Measurements from ENCODE around the gene PRKCE. TPM values are rescaled to one million over a fixed set of nuclear protein-coding genes. Genes with fewer than 3 reads are reported as not detected.

Gene PRKCE
- total and polyA plus RNA-seq, 11 donors = 4.1 to 22.3 (median 16.2) TPM

DNA sequence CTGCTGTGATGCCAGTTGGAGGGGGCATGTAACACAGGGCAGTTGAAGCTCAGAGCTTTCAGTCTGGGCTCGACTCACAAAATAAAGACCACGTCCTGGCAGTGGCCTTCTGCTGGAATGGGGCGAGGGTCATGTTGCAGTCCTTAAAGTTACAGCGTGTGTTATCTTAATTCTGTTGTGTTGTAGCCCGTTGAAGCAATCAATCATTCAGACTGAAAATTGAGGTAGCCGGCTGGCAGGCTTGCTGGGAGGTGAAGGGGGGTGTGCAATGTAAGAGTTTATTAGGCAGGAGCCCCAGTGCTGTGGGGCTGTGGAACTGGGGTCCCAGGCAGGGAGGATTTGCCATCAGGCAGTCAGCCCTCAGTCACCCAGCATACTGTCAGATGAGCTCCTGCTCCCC is 508.9 kb downstream of the PRKCE start:
- H3K36me3 ChIP-seq = peaks cover 0 to 14% (median 3%) of the 10 kb centered on the region in 9 donors
- intact Hi-C loops (cut with DNase I) = no loop called here
- ATAC-seq (no peak), DNase-seq (no peak)
- H3K27ac ChIP-seq = no peak overlapping the region
- no peaks in the 10 kb centered on the region for H3K27me3 ChIP-seq
- WGBS, 4 donors = 74 to 91% (median 80%) methylated on average over 6 of the region's 6 CpGs
- no peak for TF ChIP-seq POLR2A (IDR thresholded peaks at IDR 0.05)
- TF ChIP-seq, protein P1, sequence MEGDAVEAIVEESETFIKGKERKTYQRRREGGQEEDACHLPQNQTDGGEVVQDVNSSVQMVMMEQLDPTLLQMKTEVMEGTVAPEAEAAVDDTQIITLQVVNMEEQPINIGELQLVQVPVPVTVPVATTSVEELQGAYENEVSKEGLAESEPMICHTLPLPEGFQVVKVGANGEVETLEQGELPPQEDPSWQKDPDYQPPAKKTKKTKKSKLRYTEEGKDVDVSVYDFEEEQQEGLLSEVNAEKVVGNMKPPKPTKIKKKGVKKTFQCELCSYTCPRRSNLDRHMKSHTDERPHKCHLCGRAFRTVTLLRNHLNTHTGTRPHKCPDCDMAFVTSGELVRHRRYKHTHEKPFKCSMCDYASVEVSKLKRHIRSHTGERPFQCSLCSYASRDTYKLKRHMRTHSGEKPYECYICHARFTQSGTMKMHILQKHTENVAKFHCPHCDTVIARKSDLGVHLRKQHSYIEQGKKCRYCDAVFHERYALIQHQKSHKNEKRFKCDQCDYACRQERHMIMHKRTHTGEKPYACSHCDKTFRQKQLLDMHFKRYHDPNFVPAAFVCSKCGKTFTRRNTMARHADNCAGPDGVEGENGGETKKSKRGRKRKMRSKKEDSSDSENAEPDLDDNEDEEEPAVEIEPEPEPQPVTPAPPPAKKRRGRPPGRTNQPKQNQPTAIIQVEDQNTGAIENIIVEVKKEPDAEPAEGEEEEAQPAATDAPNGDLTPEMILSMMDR (IDR thresholded peaks at IDR 0.05) = no peak
- no peaks in the 10 kb centered on the region for H3K9me3 ChIP-seq
- peaks cover 5 to 59% (median 41%) of the 10 kb centered on the region in 12 donors for H3K4me1 ChIP-seq
- no peak overlapping the region for H3K4me3 ChIP-seq

DNA sequence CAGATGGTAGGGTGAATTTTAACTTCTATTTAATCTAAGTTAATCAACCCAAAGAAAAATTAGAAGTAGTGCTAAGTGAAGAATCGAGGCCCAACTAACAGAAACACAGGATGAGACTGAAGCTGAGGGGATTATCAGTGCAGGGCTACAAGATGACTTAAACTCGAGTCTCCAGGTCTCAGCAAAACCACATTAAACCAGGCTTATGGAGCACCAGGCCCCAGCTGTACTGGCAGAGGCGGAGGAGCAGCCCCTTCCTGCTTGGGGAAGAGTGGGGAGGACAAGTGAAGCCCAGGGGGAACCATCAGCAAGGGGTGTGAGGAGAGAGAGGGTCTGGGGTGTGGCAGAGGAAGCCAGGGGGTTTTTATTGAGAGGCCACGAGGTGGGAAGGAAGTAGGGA is 509.8 kb downstream of the PRKCE start:
- no peak for ATAC-seq
- peaks cover 5 to 63% (median 46%) of the 10 kb centered on the region in 12 donors for H3K4me1 ChIP-seq

DNA sequence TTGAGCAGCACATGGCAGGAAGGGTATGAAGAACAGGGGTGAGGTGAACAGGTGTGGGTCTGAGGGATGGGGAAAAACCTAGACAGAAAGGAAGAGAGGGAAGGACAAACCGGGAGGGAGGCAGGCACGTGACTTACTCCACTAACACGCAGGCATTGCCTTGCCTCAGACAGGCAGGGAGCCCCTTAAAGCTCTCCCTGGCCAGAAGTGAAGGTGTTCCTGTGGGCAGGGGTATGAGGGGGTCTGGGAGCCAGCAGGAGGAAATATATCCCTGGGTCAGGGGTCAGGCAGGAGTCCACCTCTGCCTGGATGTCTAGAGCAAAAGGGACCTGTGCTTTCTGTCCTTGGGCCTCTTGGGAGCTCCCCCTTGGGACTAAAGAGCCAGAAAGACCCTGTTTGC is 510.4 kb downstream of the PRKCE start:
- 68 to 81% (median 76%) methylated on average over 3 of the region's 3 CpGs for WGBS, 4 donors
- ATAC-seq = no peak
- H3K36me3 ChIP-seq = peaks cover 0 to 14% (median 3%) of the 10 kb centered on the region in 9 donors
- H3K27me3 ChIP-seq = no peaks in the 10 kb centered on the region
- intact Hi-C loops (cut with DNase I) = no loop called here
- TF ChIP-seq POLR2A (IDR thresholded peaks at IDR 0.05) = no peak
- TF ChIP-seq, protein P1 (IDR thresholded peaks at IDR 0.05) = no peak
- peaks cover 5 to 58% (median 44%) of the 10 kb centered on the region in 12 donors for H3K4me1 ChIP-seq
- no peaks in the 10 kb centered on the region for H3K9me3 ChIP-seq
- no peak for DNase-seq
- H3K27ac ChIP-seq = peak overlapping the region in 2 of 12 donors; percentile 31 to 61
- H3K4me3 ChIP-seq = no peak overlapping the region

More for the DNA sequence above, 509.8 kb downstream of the PRKCE start:
- no peak for DNase-seq
- 49 to 72% (median 64%) methylated on average over 4 of the region's 4 CpGs for WGBS, 4 donors
- peaks cover 0 to 14% (median 3%) of the 10 kb centered on the region in 9 donors for H3K36me3 ChIP-seq
- peak overlapping the region in 1 of 12 donors; percentile 61 for H3K27ac ChIP-seq
- H3K27me3 ChIP-seq = no peaks in the 10 kb centered on the region
- no peak overlapping the region for H3K4me3 ChIP-seq
- no peaks in the 10 kb centered on the region for H3K9me3 ChIP-seq
- intact Hi-C loops (cut with DNase I) = no loop called here
- TF ChIP-seq POLR2A (IDR thresholded peaks at IDR 0.05) = no peak

- Histone ChIP-seq H3K4me1 (peaks cover 5 to 52% (median 41%) of the 10 kb centered on the region in 12 donors), H3K4me3 (no peak overlapping the region), H3K27me3 (no peaks in the 10 kb centered on the region), H3K36me3 (peaks cover 0 to 14% (median 3%) of the 10 kb centered on the region in 9 donors), H3K9me3 (no peaks in the 10 kb centered on the region), H3K27ac (peak overlapping the region in 2 of 12 donors; percentile 31 to 61)
- WGBS, 4 donors = 83 to 91% (median 89%) methylated on average over 11 of the region's 11 CpGs
- intact Hi-C loops (cut with DNase I) = no loop called here
- TF ChIP-seq POLR2A (IDR thresholded peaks at IDR 0.05) = no peak
- DNase-seq (no peak), ATAC-seq (peak in 1 of 4 donors; percentile 7)
Observed at GRCh38 chr2:46162329-46163097, 511.0 kb downstream of the PRKCE start.

DNA sequence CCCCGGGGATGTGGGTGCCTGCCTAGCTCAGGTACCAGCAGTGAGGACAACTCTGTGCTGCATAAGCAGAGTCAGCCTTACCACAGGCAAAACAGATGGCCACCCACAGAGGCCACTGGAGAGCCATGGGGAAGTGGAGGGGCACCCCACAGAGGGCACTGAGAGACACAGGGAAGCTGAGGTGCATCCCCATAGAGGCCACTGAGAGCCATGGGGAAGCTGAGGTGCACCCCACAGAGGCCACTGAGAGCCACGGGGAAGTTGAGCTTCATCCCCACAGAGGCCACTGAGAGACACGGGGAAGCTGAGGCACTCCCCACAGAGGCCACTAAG is 511.6 kb downstream of the PRKCE start:
- Histone ChIP-seq H3K27me3 (no peaks in the 10 kb centered on the region), H3K4me1 (peaks cover 5 to 46% (median 36%) of the 10 kb centered on the region in 12 donors), H3K9me3 (no peaks in the 10 kb centered on the region), H3K27ac (no peak overlapping the region), H3K4me3 (no peak overlapping the region), H3K36me3 (peaks cover 0 to 14% (median 3%) of the 10 kb centered on the region in 9 donors)
- WGBS, 4 donors = 93 to 100% (median 95%) methylated on average over 3 of the region's 3 CpGs
- TF ChIP-seq POLR2A (IDR thresholded peaks at IDR 0.05) = no peak
- TF ChIP-seq, protein P1 (IDR thresholded peaks at IDR 0.05) = no peak
- no peak for DNase-seq
- no peak for ATAC-seq
- intact Hi-C loops (cut with DNase I) = no loop called here
